ENCODE data around the gene CLIC2.

Gene CLIC2

DNA sequence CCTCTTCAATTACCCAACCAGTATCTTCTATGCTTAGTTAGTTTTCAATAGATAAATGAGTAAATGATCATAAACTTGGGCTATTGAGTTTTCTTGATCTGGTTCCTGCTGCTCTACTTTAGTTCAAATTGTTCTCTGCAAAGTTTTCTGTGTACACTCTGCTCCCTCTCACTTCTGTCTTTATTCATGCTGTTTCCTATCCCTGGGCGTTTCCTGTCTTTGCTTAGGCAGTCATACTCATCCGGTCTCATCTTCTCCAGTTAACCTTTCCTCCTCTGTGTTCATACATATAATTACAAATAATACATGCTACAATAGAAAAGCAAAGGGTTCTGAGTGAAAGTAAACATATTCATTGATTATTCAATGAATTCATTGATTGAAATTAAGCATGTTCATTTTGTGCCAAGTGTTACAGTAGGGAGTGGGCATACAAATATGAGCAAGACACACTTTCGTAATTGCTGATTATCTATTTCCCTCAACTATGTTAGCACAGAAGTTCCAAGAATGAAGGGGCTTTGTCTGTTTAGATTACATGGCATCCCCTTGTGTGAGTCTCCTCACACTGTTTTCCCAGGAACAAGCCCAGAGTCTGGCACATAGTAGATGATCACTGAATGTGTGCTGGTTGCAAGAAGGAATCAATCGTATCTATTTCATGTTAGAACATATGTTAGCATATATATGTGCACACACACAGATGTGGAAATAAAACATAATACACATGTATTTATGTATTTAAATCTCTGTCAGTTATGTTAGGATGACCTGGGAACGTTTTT lies 71.3 kb downstream of the CLIC2 start:
- peak; percentile 21 for DNase-seq (ENCODE audit: low spot score)

DNA sequence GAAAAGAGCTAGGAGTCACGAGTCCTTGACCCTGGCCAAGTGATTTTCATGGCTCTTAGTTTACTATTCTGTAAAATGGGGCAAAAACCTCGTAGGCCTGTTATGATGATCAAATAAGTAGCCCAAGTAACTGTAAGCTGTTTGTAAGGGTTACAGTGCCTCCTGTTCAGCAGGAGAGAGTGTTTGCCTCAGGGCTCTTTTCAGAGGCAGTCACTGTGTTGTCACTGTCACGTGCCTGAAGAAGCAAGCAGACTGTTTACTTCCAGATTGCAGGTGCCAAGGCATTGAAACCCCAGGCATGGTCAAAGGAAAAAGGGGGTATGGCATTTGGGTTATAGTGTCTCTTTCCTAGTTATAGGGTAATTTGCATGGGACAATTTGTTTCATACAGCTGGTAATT lies 74.7 kb downstream of the CLIC2 start:
- no peak for DNase-seq (ENCODE audit: low spot score)

DNA sequence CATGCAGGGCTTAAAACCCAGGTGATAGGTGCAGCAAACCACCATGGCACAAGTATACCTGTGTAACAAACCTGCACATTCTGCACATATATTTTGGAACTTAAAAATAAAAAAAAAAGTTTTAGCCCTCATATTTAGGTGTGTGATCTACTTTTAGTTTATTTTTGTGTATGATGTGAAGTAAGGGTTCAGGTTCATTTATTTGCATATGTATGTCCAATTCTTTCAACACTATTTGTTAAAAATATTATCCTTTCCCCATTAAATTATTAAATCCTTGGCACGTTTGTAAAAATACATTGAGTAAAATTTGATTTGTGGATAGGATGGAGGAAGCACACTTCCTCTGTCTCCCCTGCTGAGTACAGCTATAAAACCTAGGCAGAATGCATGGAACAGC lies 83.0 kb downstream of the CLIC2 start:
- no peak for DNase-seq (ENCODE audit: low spot score)

DNA sequence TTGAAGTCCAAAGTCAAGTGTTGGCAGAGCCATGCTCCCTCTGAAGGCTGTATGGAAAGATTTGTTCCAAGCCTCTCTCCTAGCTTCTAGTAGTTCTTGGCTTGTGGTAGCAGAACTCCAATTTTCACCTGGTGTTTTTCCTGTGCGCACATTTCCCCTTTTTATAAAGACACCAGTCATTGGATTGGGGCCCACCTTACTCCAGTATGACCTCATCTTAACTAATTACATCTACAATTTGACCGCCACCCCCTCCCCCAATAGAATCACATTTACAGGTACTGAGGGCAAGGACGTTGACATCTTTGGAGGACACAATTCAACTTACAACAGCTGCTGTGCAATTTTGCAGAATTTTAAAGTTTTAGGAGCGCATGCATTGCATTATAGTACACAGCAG lies 86.9 kb downstream of the CLIC2 start:
- no peak for DNase-seq (ENCODE audit: low spot score)

DNA sequence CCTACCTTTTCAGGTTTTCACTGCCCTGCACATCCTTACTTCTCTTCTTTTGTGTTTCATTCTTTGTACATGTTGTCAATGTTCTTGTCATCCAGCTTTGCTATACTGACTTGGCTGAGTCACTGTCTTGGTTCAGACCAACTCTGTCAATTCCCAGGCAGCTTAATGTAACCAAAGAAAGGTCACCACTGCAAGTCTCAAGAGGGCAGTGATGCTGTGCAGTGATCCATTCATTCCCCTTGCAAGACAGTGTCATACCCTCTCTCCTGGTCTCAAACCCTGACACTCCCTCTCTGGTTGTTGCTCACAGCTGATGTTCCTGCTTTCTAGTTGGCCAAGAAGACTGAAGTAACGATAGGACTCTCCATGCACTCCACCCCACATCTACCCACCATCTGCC lies 87.7 kb downstream of the CLIC2 start:
- DNase-seq (ENCODE audit: low spot score) = no peak

DNA sequence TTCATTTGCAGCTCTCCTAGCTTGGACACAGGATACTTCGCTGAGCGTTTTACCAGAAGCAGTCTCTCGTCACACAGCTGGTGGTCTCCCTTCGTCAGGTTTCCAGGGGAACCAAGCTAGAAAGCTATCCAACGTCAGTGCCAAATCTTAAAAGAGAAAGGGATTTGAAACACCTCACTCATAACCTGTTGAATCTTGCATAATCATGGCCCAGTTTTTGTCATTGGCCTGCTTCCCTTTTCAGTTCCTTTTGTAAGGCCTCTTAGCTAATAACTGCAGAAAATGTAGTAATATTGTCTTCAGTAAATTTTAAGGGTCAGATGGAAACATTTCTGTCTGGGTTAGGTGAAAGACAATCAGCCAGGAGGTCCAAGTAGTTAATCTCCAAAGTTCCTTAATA lies 92.1 kb downstream of the CLIC2 start:
- no peak for DNase-seq (ENCODE audit: low spot score)

DNA sequence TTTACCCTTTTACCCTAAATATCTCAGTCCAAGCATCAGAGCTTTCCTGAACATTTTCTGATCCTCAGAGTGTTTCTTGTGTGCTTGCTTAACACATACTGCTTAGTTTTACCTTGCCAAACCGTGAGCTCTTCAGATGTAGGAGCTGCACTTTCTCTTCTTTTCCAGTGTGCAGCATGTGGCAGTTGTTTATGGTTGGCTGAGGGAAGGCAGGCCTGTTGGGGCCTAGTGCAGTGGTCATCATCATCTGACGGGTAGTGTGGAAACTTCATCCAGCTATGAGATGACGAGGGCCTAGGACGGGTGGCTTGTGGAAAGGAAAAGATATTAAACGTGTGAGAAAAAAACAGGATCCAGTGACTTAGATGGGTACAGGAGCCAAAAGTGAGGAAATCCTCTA lies 96.7 kb downstream of the CLIC2 start:
- DNase-seq (ENCODE audit: low spot score) = no peak

DNA sequence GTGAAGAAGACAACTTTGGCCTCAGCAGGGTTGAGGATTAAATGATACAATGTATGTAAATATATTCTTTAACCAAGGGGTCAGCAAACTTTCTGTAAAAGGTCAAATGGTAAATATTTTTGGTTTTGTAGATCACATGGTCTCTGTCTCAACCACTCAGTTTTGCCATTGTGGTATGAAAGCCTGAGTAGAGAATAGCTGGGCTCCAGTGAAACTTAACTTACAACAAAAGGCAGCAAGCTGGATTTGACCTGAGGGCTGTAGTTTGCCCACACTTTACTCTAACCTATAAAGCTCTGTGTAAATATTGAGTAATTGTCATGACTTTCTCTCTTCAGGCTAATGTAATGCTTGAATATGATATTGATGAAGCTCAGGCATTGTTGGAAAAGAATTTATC lies 98.5 kb downstream of the CLIC2 start:
- DNase-seq (ENCODE audit: low spot score) = no peak

DNA sequence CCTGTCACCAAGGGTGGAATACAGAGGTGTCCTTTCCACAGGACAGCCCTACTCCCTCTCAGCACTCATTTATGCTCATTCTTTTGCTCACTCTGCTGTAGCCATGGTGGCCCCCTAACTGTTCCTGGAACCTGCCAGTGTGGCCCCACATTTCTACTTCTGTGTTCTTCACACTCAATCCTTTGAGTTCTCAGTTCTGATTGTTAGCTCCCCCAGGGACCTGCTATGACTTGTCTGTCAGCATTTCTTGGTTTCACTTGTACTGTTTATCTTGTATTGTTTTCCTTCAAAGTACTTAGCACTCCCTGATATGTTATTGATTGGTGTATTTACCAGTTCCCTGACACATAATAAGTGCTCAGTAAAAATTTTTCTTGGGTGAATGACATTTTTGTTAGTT lies 103.3 kb downstream of the CLIC2 start:
- DNase-seq (ENCODE audit: low spot score) = no peak
